IPS-NIHi11 (cell line): ENCODE results near the gene CBLL2.
"Not testable (repeated sequence)": the region's sequence is repeated elsewhere in the genome, so short reads cannot be mapped to it uniquely, and the experiment has no call there.

Experiments
- DNase-seq: peaks from one replicate; pipeline ENCODE4 v3.0.0; 2012; ENCODE audit warnings: mixed read lengths, low spot score

Gene CBLL2, protein sequence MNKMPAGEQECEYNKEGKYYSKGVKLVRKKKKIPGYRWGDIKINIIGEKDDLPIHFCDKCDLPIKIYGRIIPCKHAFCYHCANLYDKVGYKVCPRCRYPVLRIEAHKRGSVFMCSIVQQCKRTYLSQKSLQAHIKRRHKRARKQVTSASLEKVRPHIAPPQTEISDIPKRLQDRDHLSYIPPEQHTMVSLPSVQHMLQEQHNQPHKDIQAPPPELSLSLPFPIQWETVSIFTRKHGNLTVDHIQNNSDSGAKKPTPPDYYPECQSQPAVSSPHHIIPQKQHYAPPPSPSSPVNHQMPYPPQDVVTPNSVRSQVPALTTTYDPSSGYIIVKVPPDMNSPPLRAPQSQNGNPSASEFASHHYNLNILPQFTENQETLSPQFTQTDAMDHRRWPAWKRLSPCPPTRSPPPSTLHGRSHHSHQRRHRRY

DNA sequence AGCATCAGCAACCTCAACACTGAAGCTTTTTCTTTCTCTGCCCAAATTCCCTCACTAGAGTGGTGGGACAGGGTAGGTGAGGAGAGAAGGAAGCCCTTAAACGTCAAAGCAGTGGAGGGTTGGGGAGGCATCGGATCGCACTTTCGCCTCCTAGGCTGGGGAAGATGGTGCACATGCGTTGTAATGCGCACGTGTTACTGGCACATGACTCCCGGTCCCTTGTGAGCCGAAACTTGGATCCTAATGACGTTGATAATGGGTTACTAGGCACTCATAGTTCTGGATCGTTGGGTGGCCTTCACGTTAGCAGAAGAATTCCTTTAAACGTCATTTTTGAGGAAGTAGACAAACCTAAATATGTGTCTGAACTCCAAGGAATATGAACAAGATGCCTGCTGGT lies at the start of gene CBLL2:
Gene CBLL2 (plus strand): TSS at position 301 of the 400 bp plus-strand sequence. CDS start 79 bp downstream, at position 380.
- no peak for DNase-seq

DNA sequence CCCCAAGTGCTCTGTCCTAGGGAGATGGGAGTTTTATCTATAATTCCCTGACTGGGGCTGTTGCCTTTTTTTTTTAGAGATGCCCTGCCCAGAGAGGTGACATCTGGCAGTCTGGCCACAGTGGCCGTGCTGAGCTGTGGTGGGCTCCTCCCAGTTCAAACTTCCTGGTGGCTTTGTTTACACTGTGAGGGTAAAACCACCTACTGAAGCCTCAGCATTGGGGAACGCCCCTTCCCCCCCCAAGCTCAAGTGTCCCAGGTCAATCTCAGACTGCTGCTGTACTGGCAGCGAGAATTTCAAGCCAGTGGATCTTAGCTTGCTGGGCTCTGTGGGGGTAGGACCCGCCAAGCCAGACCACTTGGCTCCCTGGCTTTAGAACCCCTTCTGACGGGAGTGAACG lies 38.3 kb upstream of the CBLL2 start:
- no peak for DNase-seq

DNA sequence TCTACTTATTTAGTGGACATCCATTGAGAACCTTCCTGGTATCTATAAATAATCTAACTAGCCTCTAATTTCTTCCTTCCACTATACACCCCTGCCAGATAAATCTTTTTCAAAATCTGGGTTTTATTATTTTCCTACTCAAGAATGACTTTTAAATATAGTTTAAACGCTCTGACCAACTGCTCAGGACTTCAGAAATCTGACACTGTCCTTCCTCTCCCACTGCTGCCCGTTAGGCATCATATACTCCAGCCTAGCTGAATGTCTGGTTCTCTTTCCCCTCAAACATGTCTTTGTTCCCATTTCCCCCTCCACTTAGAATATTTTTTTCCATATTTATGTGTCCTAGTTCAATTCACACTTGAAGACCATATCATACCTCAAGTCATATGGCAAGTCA lies 35.2 kb upstream of the CBLL2 start:
- no peak for DNase-seq

DNA sequence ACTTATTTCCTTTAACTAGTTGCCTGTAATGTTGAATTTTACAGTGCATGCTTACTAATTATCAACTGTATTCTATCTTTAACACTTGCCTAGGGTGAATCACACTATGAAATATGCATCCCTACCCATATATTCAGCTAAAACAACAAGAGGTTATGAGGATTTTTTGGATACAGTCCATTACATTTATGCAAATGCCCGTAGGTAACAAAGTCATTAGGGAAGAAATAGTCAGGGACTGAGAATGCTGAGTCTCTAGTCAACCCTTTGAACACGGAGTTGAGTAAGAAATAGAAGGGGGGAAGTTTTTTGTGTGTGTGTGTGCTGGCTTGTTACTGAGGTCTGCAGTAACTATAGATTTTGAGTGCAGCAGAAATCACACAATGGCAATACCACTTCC lies 26.1 kb upstream of the CBLL2 start:
- no peak for DNase-seq

DNA sequence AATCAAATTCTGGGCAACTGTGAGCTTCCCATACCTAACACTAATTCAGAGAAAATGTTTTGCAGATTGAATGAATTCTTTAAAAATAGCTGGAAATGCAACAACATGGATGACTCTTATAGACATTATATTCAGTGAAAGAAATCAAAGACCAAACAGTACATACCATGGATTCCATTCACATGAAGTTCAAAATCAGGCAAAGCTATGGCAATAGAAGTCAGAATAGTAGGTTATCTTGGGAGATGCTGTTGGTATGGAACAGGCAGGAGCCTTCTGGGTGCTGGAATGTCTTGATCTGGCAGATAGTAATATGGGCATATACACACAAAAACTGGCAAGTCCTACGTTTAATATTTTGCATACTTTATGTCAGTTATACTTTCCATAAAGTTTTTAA lies 25.5 kb upstream of the CBLL2 start:
- no peak for DNase-seq

DNA sequence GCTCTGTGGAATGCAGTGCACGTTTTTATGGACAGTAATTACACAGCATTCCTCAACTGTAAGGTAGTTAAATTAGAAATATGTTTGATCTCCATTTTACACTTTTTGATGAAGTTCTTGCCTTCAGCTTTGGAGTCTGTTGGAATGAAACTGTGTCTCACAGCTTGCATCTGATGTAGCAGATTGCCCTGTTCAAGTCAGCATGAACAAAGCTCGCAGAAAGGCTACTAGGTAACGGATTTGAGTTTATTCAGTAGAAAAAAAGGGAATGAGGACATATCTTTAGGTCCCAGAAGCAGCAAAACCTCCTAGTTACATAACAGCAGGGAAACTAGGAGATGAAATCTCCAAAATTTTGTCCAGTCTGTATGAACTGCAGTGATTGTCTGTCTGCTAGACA lies 24.3 kb upstream of the CBLL2 start:
- DNase-seq = no peak

DNA sequence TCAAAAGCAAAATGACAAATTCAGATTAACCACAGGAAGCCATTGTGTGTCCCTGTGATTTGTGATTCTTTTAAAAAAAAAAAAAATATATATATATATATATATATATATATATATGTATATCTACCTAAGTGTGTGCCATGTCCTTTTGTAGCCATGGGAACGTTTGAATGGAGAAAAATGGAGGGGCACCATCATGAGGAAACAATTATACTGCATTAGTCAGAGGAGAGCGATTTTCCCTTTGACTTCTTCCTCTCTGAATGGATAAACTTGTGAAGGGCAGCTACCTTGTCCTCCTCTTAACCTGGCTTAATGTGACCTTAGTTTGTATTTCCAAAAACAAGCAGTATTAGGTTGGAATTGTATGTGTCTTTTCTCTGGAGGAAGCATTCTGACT lies 23.3 kb upstream of the CBLL2 start:
- no peak for DNase-seq

DNA sequence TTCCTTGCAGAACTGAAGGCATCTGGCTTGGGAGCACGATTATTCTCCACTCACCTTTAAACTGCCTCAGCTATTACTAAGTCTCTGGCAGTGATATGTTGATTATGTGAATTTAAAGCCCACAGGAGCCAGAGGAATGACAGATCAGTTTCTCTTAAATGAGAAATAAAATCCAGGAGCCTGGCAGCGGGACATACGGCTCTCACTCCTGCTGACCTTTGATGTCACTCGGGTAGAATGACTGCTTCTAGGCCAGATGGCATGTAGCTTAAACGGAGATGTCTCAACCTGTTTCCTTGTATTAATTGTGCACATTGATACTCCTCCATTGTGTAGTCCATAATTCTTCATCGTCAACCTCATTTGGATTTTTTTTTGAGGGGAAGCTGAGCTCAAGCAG lies 4.0 kb upstream of the CBLL2 start:
- no peak for DNase-seq

DNA sequence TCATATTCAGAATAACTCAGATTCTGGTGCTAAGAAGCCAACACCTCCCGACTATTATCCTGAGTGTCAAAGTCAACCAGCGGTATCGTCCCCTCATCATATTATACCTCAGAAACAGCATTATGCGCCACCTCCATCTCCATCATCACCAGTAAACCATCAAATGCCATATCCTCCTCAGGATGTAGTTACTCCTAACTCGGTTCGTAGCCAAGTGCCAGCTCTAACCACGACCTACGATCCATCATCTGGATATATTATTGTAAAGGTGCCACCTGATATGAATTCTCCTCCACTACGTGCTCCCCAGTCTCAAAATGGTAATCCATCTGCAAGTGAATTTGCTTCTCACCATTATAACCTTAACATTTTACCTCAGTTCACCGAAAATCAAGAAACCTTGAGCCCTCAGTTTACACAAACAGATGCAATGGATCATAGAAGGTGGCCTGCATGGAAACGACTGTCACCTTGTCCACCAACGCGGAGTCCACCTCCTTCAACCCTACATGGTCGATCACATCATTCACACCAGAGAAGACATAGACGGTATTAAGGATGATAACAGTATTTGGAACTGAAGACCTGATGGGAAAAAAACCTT lies 1.1 kb downstream of the CBLL2 start:
- no peak for DNase-seq

DNA sequence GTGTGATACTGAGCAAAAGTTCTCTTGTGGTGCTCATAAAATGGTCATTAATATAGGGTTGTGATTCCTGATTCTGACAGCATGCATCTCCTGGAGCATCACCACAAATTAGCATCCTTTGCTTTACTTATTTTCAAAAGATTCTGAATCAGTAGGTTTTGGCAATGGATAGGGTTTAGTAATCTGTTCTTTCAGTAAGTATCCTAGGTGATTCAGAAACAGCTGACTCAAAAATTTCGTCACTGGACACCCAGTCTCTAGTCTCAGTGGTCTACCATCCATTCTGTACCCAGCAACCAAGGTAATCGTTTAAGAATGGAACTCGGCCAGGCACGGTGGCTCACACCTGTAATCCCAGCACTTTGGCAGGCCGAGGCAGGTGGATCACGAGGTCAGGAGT lies 4.1 kb downstream of the CBLL2 start:
- DNase-seq = no peak

DNA sequence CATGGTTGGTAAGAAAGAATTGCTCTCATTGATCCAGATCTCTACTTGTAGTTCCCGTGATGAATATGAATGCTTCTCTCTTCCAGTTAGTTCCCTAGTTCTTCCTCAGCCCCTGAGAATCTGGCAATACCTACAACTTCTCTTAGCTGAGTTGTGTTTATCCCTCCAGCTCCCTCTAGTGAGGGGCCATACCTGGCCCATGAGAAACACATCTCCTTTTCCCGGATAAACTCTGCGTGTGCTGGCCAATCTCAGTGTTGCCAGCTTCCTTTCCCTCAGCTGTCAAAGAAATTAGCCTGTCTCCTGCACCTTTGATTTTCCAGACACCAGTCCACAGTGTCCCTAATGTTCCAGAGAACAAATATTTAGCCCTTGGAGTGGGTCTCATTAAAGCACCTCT lies 5.7 kb downstream of the CBLL2 start:
- peak; percentile 38 for DNase-seq

DNA sequence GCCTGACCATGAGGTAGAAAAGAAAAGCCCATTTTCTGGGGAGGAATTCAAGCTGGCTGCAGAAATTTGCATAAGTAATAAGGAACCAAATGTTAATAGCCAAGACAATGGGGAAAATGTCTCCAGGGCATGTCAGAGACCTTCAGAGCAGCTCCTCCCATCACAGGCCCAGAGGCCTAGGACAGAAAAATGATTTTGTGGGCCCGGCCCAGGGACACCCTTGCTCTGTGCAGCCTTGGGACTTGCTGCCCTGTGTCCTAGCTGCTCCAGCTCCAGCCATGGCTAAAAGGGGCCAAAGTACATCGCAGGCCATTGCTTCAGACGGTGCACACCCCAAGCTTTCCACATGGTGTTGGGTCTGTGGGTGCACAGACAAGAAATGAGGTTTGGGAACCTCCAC lies 16.5 kb downstream of the CBLL2 start:
- not testable (repeated sequence) for DNase-seq

DNA sequence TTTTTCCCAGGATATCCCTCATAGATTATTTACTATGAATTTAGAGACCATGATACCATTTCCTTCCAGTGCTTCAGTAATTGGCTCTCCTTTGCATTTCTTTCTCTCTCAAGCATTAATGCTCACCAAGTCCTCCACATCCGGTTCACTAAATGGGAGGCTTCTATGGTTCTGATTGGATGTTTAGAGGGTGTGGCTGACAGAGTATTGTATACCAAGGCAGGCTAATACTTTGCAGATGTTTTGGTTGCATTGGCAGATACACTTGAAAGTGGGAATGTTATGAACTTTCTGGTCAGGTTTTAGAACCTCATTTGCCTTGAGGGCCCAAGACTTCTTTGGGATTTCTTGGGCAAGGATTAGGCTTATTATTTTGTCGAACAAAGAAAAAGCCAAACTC lies 24.2 kb downstream of the CBLL2 start:
- DNase-seq = no peak

DNA sequence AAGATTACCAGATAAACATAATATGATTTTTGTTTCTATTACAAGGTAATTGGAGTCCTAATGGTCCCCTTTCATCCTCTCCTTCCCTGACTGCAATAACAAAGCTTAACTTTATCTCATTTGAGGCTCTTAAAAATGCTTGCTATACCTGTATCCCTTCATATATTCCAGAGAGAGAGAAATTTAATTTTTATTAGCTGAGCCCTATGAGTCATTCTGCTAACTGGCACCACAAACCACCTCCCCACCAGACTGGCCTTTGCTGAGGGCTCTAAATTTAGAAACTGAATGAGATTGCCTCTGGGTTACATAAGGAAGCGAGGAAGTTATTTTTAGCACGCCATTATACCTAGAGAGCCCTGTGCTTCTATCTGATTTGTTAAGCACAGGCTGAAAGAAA lies 27.4 kb downstream of the CBLL2 start:
- no peak for DNase-seq

DNA sequence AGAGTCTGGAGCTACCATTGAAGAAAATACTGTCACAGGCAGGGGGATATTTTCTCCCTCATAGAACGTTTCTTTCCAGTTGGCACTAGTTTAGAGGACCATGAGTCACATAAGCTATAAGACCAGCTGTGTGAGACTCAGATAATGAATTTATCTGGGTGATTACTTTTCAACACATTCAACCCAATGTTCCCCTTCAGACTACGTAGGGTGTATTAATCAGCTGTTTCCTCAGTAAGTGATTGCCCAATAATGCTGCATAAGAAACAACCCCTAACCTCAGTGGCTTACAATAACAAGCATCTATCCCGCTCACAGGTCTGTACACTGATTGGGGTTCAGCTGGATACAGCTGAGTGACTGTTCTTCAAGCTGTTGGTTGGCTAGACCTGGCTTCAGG lies 38.1 kb downstream of the CBLL2 start:
- DNase-seq = no peak

DNA sequence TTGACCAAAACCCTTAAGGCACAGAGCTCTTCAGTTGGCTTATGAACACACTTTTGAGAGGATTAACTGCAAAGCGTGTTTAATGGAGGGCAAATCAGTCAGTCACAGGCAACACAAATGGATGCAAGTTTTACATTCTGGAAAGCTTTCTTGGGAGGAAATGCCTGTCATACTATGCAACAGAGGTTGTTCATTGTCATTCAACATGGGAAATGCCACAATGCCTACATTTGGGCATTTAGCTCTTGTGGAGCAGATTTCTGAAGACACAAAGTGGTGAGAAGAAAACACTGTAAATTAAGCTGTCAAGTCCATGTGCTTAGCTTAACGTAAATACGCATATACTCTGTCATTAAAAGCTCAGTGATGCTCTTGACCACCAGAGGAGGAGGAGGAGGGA lies 41.1 kb downstream of the CBLL2 start:
- DNase-seq = peak; percentile 10

DNA sequence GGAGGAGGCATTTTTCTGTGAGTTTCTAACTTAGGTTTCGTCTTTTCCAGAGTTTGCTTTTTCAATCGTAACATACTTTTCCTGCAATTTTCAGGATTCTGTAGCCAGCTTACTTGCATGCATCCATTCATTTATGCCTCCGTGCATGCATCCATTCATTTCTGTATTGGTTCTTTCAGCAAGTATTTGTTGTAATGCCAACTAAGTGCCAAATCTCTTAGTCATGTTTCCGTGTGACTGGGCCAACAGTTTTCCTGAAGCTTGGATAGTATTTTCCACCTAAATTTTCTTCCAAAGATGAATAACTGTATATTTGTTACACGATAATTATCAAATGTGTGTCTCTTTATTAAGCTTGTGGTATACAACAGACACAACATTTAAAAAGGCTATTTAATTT lies 41.5 kb downstream of the CBLL2 start:
- DNase-seq = no peak

DNA sequence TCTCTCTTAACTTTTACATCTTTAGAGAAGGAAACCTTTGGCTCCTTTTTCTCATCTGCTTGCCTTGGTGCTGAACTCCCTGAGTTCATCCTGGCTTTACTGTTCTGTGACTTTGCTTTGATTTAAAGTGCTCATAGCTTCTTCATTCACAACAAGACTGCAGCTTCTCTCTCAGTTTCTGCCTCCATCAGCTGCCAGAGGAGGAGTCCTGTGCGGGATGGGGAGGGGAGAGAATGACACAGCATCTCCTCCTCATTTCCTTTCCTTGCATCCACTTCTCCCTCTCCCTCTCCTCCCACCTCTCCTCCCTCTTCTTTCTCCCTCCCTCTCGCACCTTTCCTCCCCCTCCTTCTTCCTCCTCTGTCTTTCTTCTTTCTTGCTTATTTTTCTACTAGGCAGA lies 42.0 kb downstream of the CBLL2 start:
- peak; percentile 13 for DNase-seq

DNA sequence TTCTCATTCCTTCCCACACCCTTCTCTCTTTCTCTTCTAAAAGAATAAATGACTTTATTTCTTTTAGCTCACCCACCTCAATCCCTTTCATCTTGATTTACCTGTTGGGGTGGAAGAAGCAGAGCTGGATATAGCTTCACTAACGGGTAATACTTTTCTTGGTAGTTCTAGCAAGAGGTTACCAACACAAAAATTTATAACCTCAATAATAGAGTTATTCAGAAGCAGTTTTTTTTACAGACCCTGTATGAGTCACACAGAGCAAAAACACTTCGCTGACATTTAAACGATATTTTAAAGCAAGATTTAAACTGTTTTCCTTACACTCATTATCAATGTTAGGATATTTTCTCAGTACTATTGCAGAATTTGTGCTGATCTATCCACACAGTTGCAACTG lies 42.4 kb downstream of the CBLL2 start:
- no peak for DNase-seq

DNA sequence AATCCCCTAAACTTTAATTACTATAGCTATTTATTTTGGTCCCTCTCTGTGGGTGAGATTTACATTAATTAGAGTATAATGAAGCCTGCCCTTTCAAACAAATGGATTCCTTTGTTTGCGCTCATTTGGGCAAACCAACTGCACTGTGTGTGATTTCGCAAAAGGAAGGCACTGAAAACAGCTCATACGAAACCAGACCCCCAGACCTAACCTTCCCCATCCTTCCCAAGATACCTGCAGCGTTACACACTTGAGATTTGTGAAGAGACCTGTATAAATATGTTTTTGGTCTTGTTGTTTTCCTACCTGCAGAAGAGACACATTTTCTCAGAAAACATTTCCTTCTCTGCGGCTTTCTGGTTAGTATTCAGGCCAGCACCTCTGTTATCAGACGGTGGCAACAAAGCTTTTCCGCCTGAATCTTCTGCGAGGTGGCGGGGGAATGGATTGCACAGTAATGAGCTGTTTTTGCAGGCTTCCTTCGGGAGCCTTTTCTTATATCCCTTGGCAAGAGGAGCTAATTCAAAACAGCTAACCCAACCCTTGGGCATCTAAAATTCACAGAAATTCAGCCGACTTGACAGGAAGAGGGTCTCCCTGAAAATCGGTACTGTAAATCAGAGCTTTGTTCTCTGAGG lies 47.6 kb downstream of the CBLL2 start:
- no peak for DNase-seq

DNA sequence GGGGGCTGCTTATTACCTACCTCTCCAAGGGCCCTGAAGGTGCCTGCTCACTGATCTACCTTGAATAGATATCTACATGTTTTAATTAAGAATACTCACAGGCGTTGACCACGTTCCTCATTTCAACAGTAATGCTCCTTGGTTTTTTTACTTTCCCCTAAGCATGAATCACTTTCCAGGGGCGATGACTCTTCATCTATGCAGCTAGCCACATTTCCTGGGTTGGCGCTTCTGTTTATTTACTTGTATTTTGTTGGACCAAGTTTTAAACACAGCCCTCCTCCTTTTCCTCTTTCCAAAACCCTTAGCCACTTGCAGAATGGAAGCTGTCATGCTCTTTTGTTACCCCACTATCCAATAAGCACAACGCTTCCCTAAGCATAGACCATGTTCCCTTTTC lies 50.8 kb downstream of the CBLL2 start:
- DNase-seq = no peak
